GM23338 (cell line): ENCODE results near the gene USP38. TPM values are rescaled to one million over a fixed set of nuclear protein-coding genes. Genes with fewer than 3 reads are reported as not detected.

Source experiments
- ATAC-seq: fragments of 200-7000 bp; cut with Tn5 transposase; 3 replicates; pipeline ENCODE4 v1.9.1; 2020
- DNase-seq: peaks from one replicate; pipeline ENCODE4 v3.0.0-alpha.2; 2015; ENCODE audit warnings: low spot score
- H2AFZ ChIP-seq: fragments of 200-600 bp; sonication (generic); 2 replicates; pipeline ENCODE4 v1.8.0; 2016; ENCODE audit warnings: antibody characterized with exemption, mild to moderate bottlenecking, moderate library complexity
- H3F3A ChIP-seq: fragments of 200-600 bp; sonication (generic); replicated peaks from 2 replicates; pipeline ENCODE4 v1.8.0; 2017; ENCODE audit warnings: antibody characterized with exemption, mixed run types, low read depth
- H3K27ac ChIP-seq: fragments of 200-600 bp; sonication (generic); 2 replicates; pipeline ENCODE4 v1.6.1; 2016; ENCODE audit warnings: low read depth
- H3K27me3 ChIP-seq: fragments of 200-600 bp; sonication (generic); 2 replicates; pipeline ENCODE4 v1.8.0; 2016; ENCODE audit warnings: mild to moderate bottlenecking, mixed run types, moderate library complexity; ENCODE audit not compliant: insufficient read depth
- H3K36me3 ChIP-seq: fragments of 200-600 bp; sonication (generic); 2 replicates; pipeline ENCODE4 v1.8.0; 2016; ENCODE audit warnings: mild to moderate bottlenecking; ENCODE audit not compliant: insufficient read depth
- H3K4me1 ChIP-seq: fragments of 200-600 bp; sonication (generic); 2 replicates; pipeline ENCODE4 v1.8.0; 2016; ENCODE audit warnings: mild to moderate bottlenecking, moderate library complexity; ENCODE audit not compliant: insufficient read depth
- H3K4me2 ChIP-seq: fragments of 200-600 bp; sonication (generic); 2 replicates; pipeline ENCODE4 v1.7.1; 2017; ENCODE audit warnings: mixed run types
- H3K4me3 ChIP-seq: fragments of 200-600 bp; sonication (generic); 2 replicates; pipeline ENCODE4 v1.6.1; 2016; ENCODE audit warnings: mixed run types
- H3K79me2 ChIP-seq: fragments of 200-600 bp; sonication (generic); replicated peaks from 2 replicates; pipeline ENCODE4 v1.8.0; 2017; ENCODE audit warnings: mild to moderate bottlenecking; ENCODE audit not compliant: insufficient read depth
- H3K9me2 ChIP-seq: fragments of 200-600 bp; sonication (generic); 2 replicates; pipeline ENCODE4 v1.8.0; 2017; ENCODE audit not compliant: insufficient read depth
- H4K20me1 ChIP-seq: fragments of 200-600 bp; sonication (generic); replicated peaks from 2 replicates; pipeline ENCODE4 v1.8.0; 2017; ENCODE audit warnings: mild to moderate bottlenecking; ENCODE audit not compliant: insufficient read depth
- H3K27ac Mint-ChIP-seq: 2 replicates; pipeline ENCODE4 v1.8.0; 2020; ENCODE audit warnings: inconsistent platforms, mild to moderate bottlenecking, moderate library complexity, mixed read lengths
- H3K27me3 Mint-ChIP-seq: 3 replicates; pipeline ENCODE4 v1.8.0; 2022; ENCODE audit warnings: low read depth, mild to moderate bottlenecking, moderate library complexity, mixed read lengths, inconsistent platforms; ENCODE audit not compliant: insufficient read depth, poor library complexity
- H3K36me3 Mint-ChIP-seq: 3 replicates; pipeline ENCODE4 v1.8.0; 2021; ENCODE audit warnings: low read depth, mild to moderate bottlenecking, inconsistent platforms, moderate library complexity, mixed read lengths
- H3K4me1 Mint-ChIP-seq: 3 replicates; pipeline ENCODE4 v1.8.0; 2020; ENCODE audit warnings: mild to moderate bottlenecking, inconsistent platforms, mixed read lengths
- H3K4me3 Mint-ChIP-seq: 3 replicates; pipeline ENCODE4 v1.8.0; 2021; ENCODE audit warnings: moderate library complexity, mild to moderate bottlenecking, inconsistent platforms, mixed read lengths
- H3K9me3 Mint-ChIP-seq: 3 replicates; pipeline ENCODE4 v1.8.0; 2020; ENCODE audit warnings: moderate library complexity, mild to moderate bottlenecking, inconsistent platforms, mixed read lengths
- CREB1 ChIP-seq: fragments of 250-450 bp; sonication (Bioruptor Pico); IDR thresholded peaks from 2 replicates; pipeline ENCODE4 v1.5.0; 2020; ENCODE audit warnings: low read depth, mild to moderate bottlenecking, moderate library complexity
- CTCF ChIP-seq, 2 experiments: fragments of 200-600 bp in 1 of 2; sonication (generic) in 1 of 2; conservative IDR thresholded peaks; 2 replicates each; pipeline versions ENCODE4 v1.5.1 to v1.6.1; 2016 to 2017; ENCODE audit warnings: antibody characterized with exemption in 2 of 2, low read depth in 2 of 2, mild to moderate bottlenecking in 2 of 2, moderate library complexity in 1 of 2
- ETS1 ChIP-seq: IDR thresholded peaks from 2 replicates; pipeline ENCODE4 v1.6.1; 2016; ENCODE audit warnings: antibody characterized with exemption
- EZH2 ChIP-seq: fragments of 200-600 bp; sonication (generic); IDR thresholded peaks from one replicate; pipeline ENCODE4 v1.8.0; 2017; ENCODE audit warnings: antibody characterized with exemption, mild to moderate bottlenecking, low read depth; ENCODE audit not compliant: unreplicated experiment
- EZH2phosphoT487 ChIP-seq: fragments of 200-600 bp; sonication (generic); IDR thresholded peaks from one replicate; pipeline ENCODE4 v1.8.1; 2018; ENCODE audit warnings: antibody characterized with exemption; ENCODE audit not compliant: unreplicated experiment
- JUNB ChIP-seq: IDR thresholded peaks from one replicate; pipeline ENCODE4 v1.6.1; 2016; ENCODE audit warnings: antibody characterized with exemption; ENCODE audit not compliant: unreplicated experiment
- NANOG ChIP-seq: IDR thresholded peaks from 2 replicates; pipeline ENCODE4 v1.6.1; 2016; ENCODE audit warnings: antibody characterized with exemption, borderline replicate concordance
- POLR2AphosphoS5 ChIP-seq: IDR thresholded peaks from 2 replicates; pipeline ENCODE4 v1.6.1; 2016; ENCODE audit warnings: antibody characterized with exemption, low read depth
- REST ChIP-seq: IDR thresholded peaks from one replicate; pipeline ENCODE4 v1.6.1; 2018; ENCODE audit warnings: antibody characterized with exemption; ENCODE audit not compliant: unreplicated experiment
- STAT1 ChIP-seq: IDR thresholded peaks from one replicate; pipeline ENCODE4 v1.6.1; 2016; ENCODE audit warnings: antibody characterized with exemption; ENCODE audit not compliant: unreplicated experiment
- ZNF114 ChIP-seq: fragments of 250-450 bp; sonication (Bioruptor Pico); IDR thresholded peaks from 2 replicates; pipeline ENCODE4 v1.5.0; 2020; ENCODE audit warnings: mild to moderate bottlenecking, moderate library complexity
- ZNF331 ChIP-seq: fragments of 250-450 bp; sonication (Bioruptor Pico); IDR thresholded peaks from 2 replicates; pipeline ENCODE4 v1.5.0; 2020; ENCODE audit warnings: low read depth, mild to moderate bottlenecking, moderate library complexity
- ZNF462 ChIP-seq: fragments of 250-450 bp; sonication (Bioruptor Pico); IDR thresholded peaks from 2 replicates; pipeline ENCODE4 v1.5.0; 2020; ENCODE audit warnings: mild to moderate bottlenecking, moderate library complexity
- polyA plus RNA-seq: library from polyadenylated mRNA; unstranded; fragments of >200 nt; fragmentation: Nextera tagmentation; extraction: Ambion mirVana; gene quantifications from 2 replicates; pipeline ENCODE4 v1.2.1, GENCODE V29; 2016
- total RNA-seq: library from RNA; depleted of rRNA; stranded (reverse); fragments of >200 nt; shearing (Covaris generic); gene quantifications from 2 replicates; pipeline ENCODE4 v1.2.3, GENCODE V29; 2014

USP38 gene
- total and polyA plus RNA-seq, 2 experiments from 2014 or later, result 3.7 to 16.5 TPM

- Mint-ChIP-seq H3K4me3 (no peak overlapping the region), H3K9me3 (peaks cover 44% of the 10 kb centered on the region), H3K27ac (no peak overlapping the region), H3K36me3 (peaks cover 21% of the 10 kb centered on the region; the same call in 2 of the 3 replicates), H3K4me1 (no peaks in the 10 kb centered on the region), H3K27me3 (peaks cover 2% of the 10 kb centered on the region)
- peaks cover 5% of the 10 kb centered on the region; the same call in 1 of the 2 replicates for H3K9me2 ChIP-seq
- H3K36me3 ChIP-seq, result peaks cover 5% of the 10 kb centered on the region; the same call in 1 of the 2 replicates
- H3K4me2 ChIP-seq, result no peak overlapping the region
- H4K20me1 ChIP-seq, result no peaks in the 10 kb centered on the region
- no peak overlapping the region for H3K4me3 ChIP-seq
- H3K4me1 ChIP-seq, result no peaks in the 10 kb centered on the region
- no peaks in the 10 kb centered on the region for H3K27me3 ChIP-seq
- ATAC-seq, result no peak
- TF ChIP-seq ETS1, result no peak
- no peak for TF ChIP-seq ZNF331 (CRISPR knock-in tag)
- TF ChIP-seq NANOG, result no peak
- TF ChIP-seq CTCF (conservative IDR thresholded peaks at IDR 0.05; ENCODE audit: low read depth in 2 of 2), result no peak
- TF ChIP-seq EZH2, result no peak
- TF ChIP-seq ZNF114, result no peak
- TF ChIP-seq CREB1 (CRISPR knock-in tag), result no peak
- TF ChIP-seq POLR2AphosphoS5, result no peak
- no peak for TF ChIP-seq JUNB
- TF ChIP-seq EZH2phosphoT487, result no peak
- TF ChIP-seq REST, result no peak
- no peak for TF ChIP-seq ZNF462
- no peak for TF ChIP-seq STAT1
- DNase-seq, result no peak
- H3F3A ChIP-seq, result no peaks in the 10 kb centered on the region
- H3K27ac ChIP-seq, result no peak overlapping the region
- H3K79me2 ChIP-seq, result no peaks in the 10 kb centered on the region
- no peak overlapping the region for H2AFZ ChIP-seq
Measured at GRCh38 chr4:143156853-143157252, 27.9 kb upstream of the USP38 start.
